Glomerular endothelial cell (primary cell): ENCODE data around the gene TSFM. TPM values are rescaled to one million over a fixed set of nuclear protein-coding genes. Genes with fewer than 3 reads are reported as not detected.

ENCODE experiments used
- DNase-seq: peaks from one replicate; pipeline ENCODE4 v3.0.0-alpha.2; 2011; ENCODE audit warnings: low read depth, low spot score; ENCODE audit errors: extremely low read depth
- total RNA-seq: library from RNA; depleted of rRNA; stranded (reverse); fragments of >200 nt; gene quantifications from 2 replicates; pipeline ENCODE4 v1.2.3, GENCODE V29; 2015

The TSFM gene
- 25.3 and 27.9 TPM in 2 replicates for total RNA-seq

GRCh38 chr12:57782608-57783465 is at the start of gene TSFM:
Gene TSFM, plus strand, starts transcription at chr12:57782787. Its CDS starts 15 bp downstream, at chr12:57782802.
- peak; percentile 68 for DNase-seq

- no peak for DNase-seq
These were observed 48.7 kb upstream of the TSFM start for GRCh38 chr12:57733928-57734327.

GRCh38 chr12:57734591-57734990 is 48.0 kb upstream of the TSFM start:
- no peak for DNase-seq

- no peak for DNase-seq
These were observed 47.3 kb upstream of the TSFM start for GRCh38 chr12:57735198-57735855.

GRCh38 chr12:57735952-57736740 is 46.4 kb upstream of the TSFM start:
- no peak for DNase-seq

GRCh38 chr12:57736741-57737466 is 45.7 kb upstream of the TSFM start:
- DNase-seq = no peak

GRCh38 chr12:57737467-57738460 is 44.8 kb upstream of the TSFM start:
- DNase-seq = no peak

- no peak for DNase-seq
These were observed 43.8 kb upstream of the TSFM start, which contains the start of gene AGAP2 for GRCh38 chr12:57738661-57739237. Gene AGAP2, minus strand, starts transcription at chr12:57738742. Its CDS starts 496 bp downstream, at chr12:57738246.

GRCh38 chr12:57739387-57739786 is 43.2 kb upstream of the TSFM start:
- DNase-seq = no peak

GRCh38 chr12:57739914-57740538 is 42.6 kb upstream of the TSFM start:
- DNase-seq = no peak

GRCh38 chr12:57740656-57741412 is 41.8 kb upstream of the TSFM start:
- no peak for DNase-seq

GRCh38 chr12:57741413-57741789 is 41.2 kb upstream of the TSFM start:
- DNase-seq = no peak

- no peak for DNase-seq
These were observed 40.5 kb upstream of the TSFM start for GRCh38 chr12:57741844-57742738.

- DNase-seq = no peak
These were observed 38.8 kb upstream of the TSFM start for GRCh38 chr12:57743769-57744168.

- DNase-seq = no peak
These were observed 38.3 kb upstream of the TSFM start for GRCh38 chr12:57744194-57744776.

- peak; percentile 91 for DNase-seq
These were observed 37.7 kb upstream of the TSFM start, which contains the start of gene TSPAN31 for GRCh38 chr12:57744777-57745484. Gene TSPAN31, plus strand, starts transcription at chr12:57745039. Its CDS starts 116 bp downstream, at chr12:57745155.
